GM23338 (cell line): ENCODE measurements around the gene TRAM2. TPM values are rescaled to one million over a fixed set of nuclear protein-coding genes. Genes with fewer than 3 reads are reported as not detected.

Experiments used
- ATAC-seq: fragments of 200-7000 bp; cut with Tn5 transposase; 3 replicates; pipeline ENCODE4 v1.9.1; 2020
- DNase-seq: peaks from one replicate; pipeline ENCODE4 v3.0.0-alpha.2; 2015; ENCODE audit warnings: low spot score
- H2AFZ ChIP-seq: fragments of 200-600 bp; sonication (generic); 2 replicates; pipeline ENCODE4 v1.8.0; 2016; ENCODE audit warnings: antibody characterized with exemption, mild to moderate bottlenecking, moderate library complexity
- H3F3A ChIP-seq: fragments of 200-600 bp; sonication (generic); replicated peaks from 2 replicates; pipeline ENCODE4 v1.8.0; 2017; ENCODE audit warnings: antibody characterized with exemption, mixed run types, low read depth
- H3K27ac ChIP-seq: fragments of 200-600 bp; sonication (generic); 2 replicates; pipeline ENCODE4 v1.6.1; 2016; ENCODE audit warnings: low read depth
- H3K27me3 ChIP-seq: fragments of 200-600 bp; sonication (generic); 2 replicates; pipeline ENCODE4 v1.8.0; 2016; ENCODE audit warnings: mild to moderate bottlenecking, mixed run types, moderate library complexity; ENCODE audit not compliant: insufficient read depth
- H3K36me3 ChIP-seq: fragments of 200-600 bp; sonication (generic); 2 replicates; pipeline ENCODE4 v1.8.0; 2016; ENCODE audit warnings: mild to moderate bottlenecking; ENCODE audit not compliant: insufficient read depth
- H3K4me1 ChIP-seq: fragments of 200-600 bp; sonication (generic); 2 replicates; pipeline ENCODE4 v1.8.0; 2016; ENCODE audit warnings: mild to moderate bottlenecking, moderate library complexity; ENCODE audit not compliant: insufficient read depth
- H3K4me2 ChIP-seq: fragments of 200-600 bp; sonication (generic); 2 replicates; pipeline ENCODE4 v1.7.1; 2017; ENCODE audit warnings: mixed run types
- H3K4me3 ChIP-seq: fragments of 200-600 bp; sonication (generic); 2 replicates; pipeline ENCODE4 v1.6.1; 2016; ENCODE audit warnings: mixed run types
- H3K79me2 ChIP-seq: fragments of 200-600 bp; sonication (generic); replicated peaks from 2 replicates; pipeline ENCODE4 v1.8.0; 2017; ENCODE audit warnings: mild to moderate bottlenecking; ENCODE audit not compliant: insufficient read depth
- H3K9me2 ChIP-seq: fragments of 200-600 bp; sonication (generic); 2 replicates; pipeline ENCODE4 v1.8.0; 2017; ENCODE audit not compliant: insufficient read depth
- H4K20me1 ChIP-seq: fragments of 200-600 bp; sonication (generic); replicated peaks from 2 replicates; pipeline ENCODE4 v1.8.0; 2017; ENCODE audit warnings: mild to moderate bottlenecking; ENCODE audit not compliant: insufficient read depth
- H3K27ac Mint-ChIP-seq: 2 replicates; pipeline ENCODE4 v1.8.0; 2020; ENCODE audit warnings: inconsistent platforms, mild to moderate bottlenecking, moderate library complexity, mixed read lengths
- H3K27me3 Mint-ChIP-seq: 3 replicates; pipeline ENCODE4 v1.8.0; 2022; ENCODE audit warnings: low read depth, mild to moderate bottlenecking, moderate library complexity, mixed read lengths, inconsistent platforms; ENCODE audit not compliant: insufficient read depth, poor library complexity
- H3K36me3 Mint-ChIP-seq: 3 replicates; pipeline ENCODE4 v1.8.0; 2021; ENCODE audit warnings: low read depth, mild to moderate bottlenecking, inconsistent platforms, moderate library complexity, mixed read lengths
- H3K4me1 Mint-ChIP-seq: 3 replicates; pipeline ENCODE4 v1.8.0; 2020; ENCODE audit warnings: mild to moderate bottlenecking, inconsistent platforms, mixed read lengths
- H3K4me3 Mint-ChIP-seq: 3 replicates; pipeline ENCODE4 v1.8.0; 2021; ENCODE audit warnings: moderate library complexity, mild to moderate bottlenecking, inconsistent platforms, mixed read lengths
- H3K9me3 Mint-ChIP-seq: 3 replicates; pipeline ENCODE4 v1.8.0; 2020; ENCODE audit warnings: moderate library complexity, mild to moderate bottlenecking, inconsistent platforms, mixed read lengths
- CREB1 ChIP-seq: fragments of 250-450 bp; sonication (Bioruptor Pico); IDR thresholded peaks from 2 replicates; pipeline ENCODE4 v1.5.0; 2020; ENCODE audit warnings: low read depth, mild to moderate bottlenecking, moderate library complexity
- JUNB ChIP-seq: IDR thresholded peaks from one replicate; pipeline ENCODE4 v1.6.1; 2016; ENCODE audit warnings: antibody characterized with exemption; ENCODE audit not compliant: unreplicated experiment
- NANOG ChIP-seq: IDR thresholded peaks from 2 replicates; pipeline ENCODE4 v1.6.1; 2016; ENCODE audit warnings: antibody characterized with exemption, borderline replicate concordance
- POLR2AphosphoS5 ChIP-seq: IDR thresholded peaks from 2 replicates; pipeline ENCODE4 v1.6.1; 2016; ENCODE audit warnings: antibody characterized with exemption, low read depth
- STAT1 ChIP-seq: IDR thresholded peaks from one replicate; pipeline ENCODE4 v1.6.1; 2016; ENCODE audit warnings: antibody characterized with exemption; ENCODE audit not compliant: unreplicated experiment
- ZNF114 ChIP-seq: fragments of 250-450 bp; sonication (Bioruptor Pico); IDR thresholded peaks from 2 replicates; pipeline ENCODE4 v1.5.0; 2020; ENCODE audit warnings: mild to moderate bottlenecking, moderate library complexity
- ZNF331 ChIP-seq: fragments of 250-450 bp; sonication (Bioruptor Pico); IDR thresholded peaks from 2 replicates; pipeline ENCODE4 v1.5.0; 2020; ENCODE audit warnings: low read depth, mild to moderate bottlenecking, moderate library complexity
- polyA plus RNA-seq: library from polyadenylated mRNA; unstranded; fragments of >200 nt; fragmentation: Nextera tagmentation; extraction: Ambion mirVana; gene quantifications from 2 replicates; pipeline ENCODE4 v1.2.1, GENCODE V29; 2016
- total RNA-seq: library from RNA; depleted of rRNA; stranded (reverse); fragments of >200 nt; shearing (Covaris generic); gene quantifications from 2 replicates; pipeline ENCODE4 v1.2.3, GENCODE V29; 2014
- TF ChIP-seq, protein P1 (sequence below): fragments of 250-450 bp; sonication (Bioruptor Pico); IDR thresholded peaks from 2 replicates; pipeline ENCODE4 v1.5.0; 2020; ENCODE audit warnings: mild to moderate bottlenecking, moderate library complexity
- TF ChIP-seq, protein P2 (sequence below): IDR thresholded peaks from one replicate; pipeline ENCODE4 v1.6.1; 2018; ENCODE audit warnings: antibody characterized with exemption; ENCODE audit not compliant: unreplicated experiment
- TF ChIP-seq, protein P3 (sequence below): IDR thresholded peaks from 2 replicates; pipeline ENCODE4 v1.6.1; 2016; ENCODE audit warnings: antibody characterized with exemption

The TRAM2 gene
- total and polyA plus RNA-seq, 2 experiments from 2014 or later: 4.0 to 14.0 TPM

DNA sequence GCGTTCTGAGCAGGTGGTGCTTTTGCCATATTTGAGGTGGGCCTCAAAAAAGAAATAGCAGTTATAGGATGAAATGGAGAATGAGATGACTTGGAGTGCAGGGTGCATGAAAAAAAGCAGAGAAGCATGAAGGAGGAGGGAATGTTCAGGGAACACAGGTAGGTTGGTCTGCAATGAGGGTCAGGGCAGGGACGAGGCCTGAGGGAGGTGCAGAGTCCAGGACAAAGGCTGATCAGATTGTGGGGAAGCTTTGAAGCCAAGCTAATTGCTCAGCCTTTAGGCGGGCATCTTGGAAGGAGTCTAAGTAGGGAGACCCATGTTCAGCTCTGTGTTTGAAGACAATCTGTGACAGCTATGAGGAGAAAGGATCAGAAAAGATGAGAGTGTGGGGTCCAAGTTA lies 12.0 kb downstream of the TRAM2 start (continued):
- TF ChIP-seq, protein P1, sequence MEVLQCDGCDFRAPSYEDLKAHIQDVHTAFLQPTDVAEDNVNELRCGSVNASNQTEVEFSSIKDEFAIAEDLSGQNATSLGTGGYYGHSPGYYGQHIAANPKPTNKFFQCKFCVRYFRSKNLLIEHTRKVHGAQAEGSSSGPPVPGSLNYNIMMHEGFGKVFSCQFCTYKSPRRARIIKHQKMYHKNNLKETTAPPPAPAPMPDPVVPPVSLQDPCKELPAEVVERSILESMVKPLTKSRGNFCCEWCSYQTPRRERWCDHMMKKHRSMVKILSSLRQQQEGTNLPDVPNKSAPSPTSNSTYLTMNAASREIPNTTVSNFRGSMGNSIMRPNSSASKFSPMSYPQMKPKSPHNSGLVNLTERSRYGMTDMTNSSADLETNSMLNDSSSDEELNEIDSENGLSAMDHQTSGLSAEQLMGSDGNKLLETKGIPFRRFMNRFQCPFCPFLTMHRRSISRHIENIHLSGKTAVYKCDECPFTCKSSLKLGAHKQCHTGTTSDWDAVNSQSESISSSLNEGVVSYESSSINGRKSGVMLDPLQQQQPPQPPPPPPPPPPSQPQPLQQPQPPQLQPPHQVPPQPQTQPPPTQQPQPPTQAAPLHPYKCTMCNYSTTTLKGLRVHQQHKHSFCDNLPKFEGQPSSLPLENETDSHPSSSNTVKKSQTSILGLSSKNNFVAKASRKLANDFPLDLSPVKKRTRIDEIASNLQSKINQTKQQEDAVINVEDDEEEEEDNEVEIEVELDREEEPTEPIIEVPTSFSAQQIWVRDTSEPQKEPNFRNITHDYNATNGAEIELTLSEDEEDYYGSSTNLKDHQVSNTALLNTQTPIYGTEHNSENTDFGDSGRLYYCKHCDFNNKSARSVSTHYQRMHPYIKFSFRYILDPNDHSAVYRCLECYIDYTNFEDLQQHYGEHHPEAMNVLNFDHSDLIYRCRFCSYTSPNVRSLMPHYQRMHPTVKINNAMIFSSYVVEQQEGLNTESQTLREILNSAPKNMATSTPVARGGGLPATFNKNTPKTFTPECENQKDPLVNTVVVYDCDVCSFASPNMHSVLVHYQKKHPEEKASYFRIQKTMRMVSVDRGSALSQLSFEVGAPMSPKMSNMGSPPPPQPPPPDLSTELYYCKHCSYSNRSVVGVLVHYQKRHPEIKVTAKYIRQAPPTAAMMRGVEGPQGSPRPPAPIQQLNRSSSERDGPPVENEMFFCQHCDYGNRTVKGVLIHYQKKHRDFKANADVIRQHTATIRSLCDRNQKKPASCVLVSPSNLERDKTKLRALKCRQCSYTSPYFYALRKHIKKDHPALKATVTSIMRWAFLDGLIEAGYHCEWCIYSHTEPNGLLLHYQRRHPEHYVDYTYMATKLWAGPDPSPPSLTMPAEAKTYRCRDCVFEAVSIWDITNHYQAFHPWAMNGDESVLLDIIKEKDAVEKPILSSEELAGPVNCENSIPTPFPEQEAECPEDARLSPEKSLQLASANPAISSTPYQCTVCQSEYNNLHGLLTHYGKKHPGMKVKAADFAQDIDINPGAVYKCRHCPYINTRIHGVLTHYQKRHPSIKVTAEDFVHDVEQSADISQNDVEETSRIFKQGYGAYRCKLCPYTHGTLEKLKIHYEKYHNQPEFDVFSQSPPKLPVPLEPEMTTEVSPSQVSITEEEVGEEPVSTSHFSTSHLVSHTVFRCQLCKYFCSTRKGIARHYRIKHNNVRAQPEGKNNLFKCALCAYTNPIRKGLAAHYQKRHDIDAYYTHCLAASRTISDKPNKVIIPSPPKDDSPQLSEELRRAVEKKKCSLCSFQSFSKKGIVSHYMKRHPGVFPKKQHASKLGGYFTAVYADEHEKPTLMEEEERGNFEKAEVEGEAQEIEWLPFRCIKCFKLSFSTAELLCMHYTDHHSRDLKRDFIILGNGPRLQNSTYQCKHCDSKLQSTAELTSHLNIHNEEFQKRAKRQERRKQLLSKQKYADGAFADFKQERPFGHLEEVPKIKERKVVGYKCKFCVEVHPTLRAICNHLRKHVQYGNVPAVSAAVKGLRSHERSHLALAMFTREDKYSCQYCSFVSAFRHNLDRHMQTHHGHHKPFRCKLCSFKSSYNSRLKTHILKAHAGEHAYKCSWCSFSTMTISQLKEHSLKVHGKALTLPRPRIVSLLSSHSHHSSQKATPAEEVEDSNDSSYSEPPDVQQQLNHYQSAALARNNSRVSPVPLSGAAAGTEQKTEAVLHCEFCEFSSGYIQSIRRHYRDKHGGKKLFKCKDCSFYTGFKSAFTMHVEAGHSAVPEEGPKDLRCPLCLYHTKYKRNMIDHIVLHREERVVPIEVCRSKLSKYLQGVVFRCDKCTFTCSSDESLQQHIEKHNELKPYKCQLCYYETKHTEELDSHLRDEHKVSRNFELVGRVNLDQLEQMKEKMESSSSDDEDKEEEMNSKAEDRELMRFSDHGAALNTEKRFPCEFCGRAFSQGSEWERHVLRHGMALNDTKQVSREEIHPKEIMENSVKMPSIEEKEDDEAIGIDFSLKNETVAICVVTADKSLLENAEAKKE (CRISPR knock-in tag): no peak
- TF ChIP-seq POLR2AphosphoS5: no peak
- TF ChIP-seq STAT1: no peak
- no peak for TF ChIP-seq CREB1
- no peak for TF ChIP-seq NANOG

DNA sequence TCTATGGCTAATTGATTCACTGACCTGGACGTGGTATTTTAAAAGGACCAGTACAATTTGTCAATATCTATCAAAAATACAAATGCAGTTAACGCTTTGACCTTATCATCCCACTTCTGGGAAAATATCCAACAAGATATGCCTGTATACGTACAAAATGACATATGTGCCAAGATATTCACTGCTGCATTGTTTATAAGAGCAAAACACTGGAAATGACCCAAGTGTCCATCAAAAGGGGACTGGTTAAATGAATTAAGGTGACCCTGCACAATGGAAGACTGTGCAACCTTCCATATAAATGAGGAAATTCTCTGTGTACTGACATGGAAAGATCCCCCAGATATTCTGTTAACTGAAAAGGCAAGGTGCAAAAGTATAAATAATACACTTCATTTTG lies 13.9 kb downstream of the TRAM2 start:
- H3K4me3 ChIP-seq: no peak overlapping the region
- H3F3A ChIP-seq: no peaks in the 10 kb centered on the region
- H3K79me2 ChIP-seq: peaks cover 79% of the 10 kb centered on the region
- no peaks in the 10 kb centered on the region for H3K36me3 Mint-ChIP-seq
- TF ChIP-seq, protein P2, sequence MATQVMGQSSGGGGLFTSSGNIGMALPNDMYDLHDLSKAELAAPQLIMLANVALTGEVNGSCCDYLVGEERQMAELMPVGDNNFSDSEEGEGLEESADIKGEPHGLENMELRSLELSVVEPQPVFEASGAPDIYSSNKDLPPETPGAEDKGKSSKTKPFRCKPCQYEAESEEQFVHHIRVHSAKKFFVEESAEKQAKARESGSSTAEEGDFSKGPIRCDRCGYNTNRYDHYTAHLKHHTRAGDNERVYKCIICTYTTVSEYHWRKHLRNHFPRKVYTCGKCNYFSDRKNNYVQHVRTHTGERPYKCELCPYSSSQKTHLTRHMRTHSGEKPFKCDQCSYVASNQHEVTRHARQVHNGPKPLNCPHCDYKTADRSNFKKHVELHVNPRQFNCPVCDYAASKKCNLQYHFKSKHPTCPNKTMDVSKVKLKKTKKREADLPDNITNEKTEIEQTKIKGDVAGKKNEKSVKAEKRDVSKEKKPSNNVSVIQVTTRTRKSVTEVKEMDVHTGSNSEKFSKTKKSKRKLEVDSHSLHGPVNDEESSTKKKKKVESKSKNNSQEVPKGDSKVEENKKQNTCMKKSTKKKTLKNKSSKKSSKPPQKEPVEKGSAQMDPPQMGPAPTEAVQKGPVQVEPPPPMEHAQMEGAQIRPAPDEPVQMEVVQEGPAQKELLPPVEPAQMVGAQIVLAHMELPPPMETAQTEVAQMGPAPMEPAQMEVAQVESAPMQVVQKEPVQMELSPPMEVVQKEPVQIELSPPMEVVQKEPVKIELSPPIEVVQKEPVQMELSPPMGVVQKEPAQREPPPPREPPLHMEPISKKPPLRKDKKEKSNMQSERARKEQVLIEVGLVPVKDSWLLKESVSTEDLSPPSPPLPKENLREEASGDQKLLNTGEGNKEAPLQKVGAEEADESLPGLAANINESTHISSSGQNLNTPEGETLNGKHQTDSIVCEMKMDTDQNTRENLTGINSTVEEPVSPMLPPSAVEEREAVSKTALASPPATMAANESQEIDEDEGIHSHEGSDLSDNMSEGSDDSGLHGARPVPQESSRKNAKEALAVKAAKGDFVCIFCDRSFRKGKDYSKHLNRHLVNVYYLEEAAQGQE: no peak
- no peak for TF ChIP-seq POLR2AphosphoS5
- no peak for TF ChIP-seq ZNF331 (CRISPR knock-in tag)
- TF ChIP-seq ZNF114 (CRISPR knock-in tag): no peak
- TF ChIP-seq JUNB: no peak
- TF ChIP-seq STAT1: no peak
- TF ChIP-seq, protein P3, sequence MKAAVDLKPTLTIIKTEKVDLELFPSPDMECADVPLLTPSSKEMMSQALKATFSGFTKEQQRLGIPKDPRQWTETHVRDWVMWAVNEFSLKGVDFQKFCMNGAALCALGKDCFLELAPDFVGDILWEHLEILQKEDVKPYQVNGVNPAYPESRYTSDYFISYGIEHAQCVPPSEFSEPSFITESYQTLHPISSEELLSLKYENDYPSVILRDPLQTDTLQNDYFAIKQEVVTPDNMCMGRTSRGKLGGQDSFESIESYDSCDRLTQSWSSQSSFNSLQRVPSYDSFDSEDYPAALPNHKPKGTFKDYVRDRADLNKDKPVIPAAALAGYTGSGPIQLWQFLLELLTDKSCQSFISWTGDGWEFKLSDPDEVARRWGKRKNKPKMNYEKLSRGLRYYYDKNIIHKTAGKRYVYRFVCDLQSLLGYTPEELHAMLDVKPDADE: no peak
- no peak overlapping the region for H3K4me2 ChIP-seq
- peaks cover 21% of the 10 kb centered on the region for H3K4me1 ChIP-seq
- no peak overlapping the region for H3K27ac ChIP-seq
- H2AFZ ChIP-seq: no peak overlapping the region
- H3K4me1 Mint-ChIP-seq: peaks cover 40% of the 10 kb centered on the region
- no peak overlapping the region for H3K27ac Mint-ChIP-seq
- H3K4me3 Mint-ChIP-seq: no peak overlapping the region
- 0 out of 2 replicates have a peak, but pooled peaks cover 4% of the 10 kb centered on the region for H3K9me2 ChIP-seq
- H4K20me1 ChIP-seq: no peaks in the 10 kb centered on the region; the same call in 1 of the 2 replicates
- H3K27me3 Mint-ChIP-seq: peaks cover 3% of the 10 kb centered on the region
- no peaks in the 10 kb centered on the region for H3K9me3 Mint-ChIP-seq
- ATAC-seq (no peak), DNase-seq (no peak)
- no peaks in the 10 kb centered on the region for H3K27me3 ChIP-seq
- H3K36me3 ChIP-seq: no peaks in the 10 kb centered on the region
